Uterus (tissue), 4 donors: ENCODE data around the gene CDH15. TPM values are rescaled to one million over a fixed set of nuclear protein-coding genes. Genes with fewer than 3 reads are reported as not detected.

ENCODE experiments used
- DNase-seq, 2 donors: peaks; one replicate each; pipeline ENCODE4 v3.0.0-alpha.2; 2019 to 2020
- H3K27ac ChIP-seq, 2 donors: fragments of 200-600 bp; sonication (generic); 1 replicate in 1 of 2; 2 replicates in 1 of 2; pipeline ENCODE4 v1.5.1; 2016 to 2018
- H3K27me3 ChIP-seq, 2 donors: fragments of 200-600 bp; sonication (generic); one replicate each; pipeline ENCODE4 v1.5.1; 2018 to 2019; ENCODE audit warnings: control low read depth in 1 of 2
- H3K36me3 ChIP-seq, 2 donors: fragments of 200-600 bp; sonication (generic); one replicate each; pipeline ENCODE4 v1.5.1; 2019; ENCODE audit warnings: control low read depth in 1 of 2
- H3K4me1 ChIP-seq, 2 donors: fragments of 200-600 bp; sonication (generic); one replicate each; pipeline ENCODE4 v1.5.1; 2018 to 2019; ENCODE audit warnings: control low read depth in 1 of 2
- H3K4me3 ChIP-seq, 2 donors: fragments of 200-600 bp; sonication (generic); 1 replicate in 1 of 2; 2 replicates in 1 of 2; pipeline ENCODE4 v1.5.1; 2018 to 2019; ENCODE audit warnings: mild to moderate bottlenecking in 1 of 2
- H3K9me3 ChIP-seq, 2 donors: fragments of 200-600 bp; sonication (generic); one replicate each; pipeline ENCODE4 v1.5.1; 2019; ENCODE audit warnings: control low read depth in 1 of 2
- POLR2A ChIP-seq, 2 donors: fragments of 450-650 bp; IDR thresholded peaks; one replicate each; pipeline ENCODE4 v1.6.1; 2016; ENCODE audit warnings: antibody characterized with exemption in 2 of 2, mild to moderate bottlenecking in 1 of 2, moderate library complexity in 1 of 2
- intact Hi-C: fragments of 100-400 bp; cut with DNase I; formaldehyde crosslinking; loops from one replicate; pipeline ENCODE4 v1.15.1; 2023; ENCODE audit warnings: low total_unique reads
- total RNA-seq, 4 donors: library from RNA; depleted of rRNA in 3 of 4; stranded (reverse); fragments of >200 nt in 3 of 4; gene quantifications; one replicate each; pipeline versions ENCODE4 v1.1.0 to v1.2.4, GENCODE V29; 2014 to 2023
- TF ChIP-seq, protein P1 (sequence below), 4 experiments: fragments of 200-600 bp in 2 of 4; fragments of 450-650 bp in 2 of 4; sonication (generic) in 2 of 4; IDR thresholded peaks; one replicate each; pipeline ENCODE4 v1.5.1; 2016 to 2019; ENCODE audit warnings: antibody characterized with exemption in 4 of 4, mild to moderate bottlenecking in 2 of 4, moderate library complexity in 1 of 4
- donor health status: DM: yes; HTN: yes; CAD: no.

Gene CDH15
- total RNA-seq, 4 donors from 2014 or later = 0.21 TPM; not detected in 3

- TF ChIP-seq POLR2A (IDR thresholded peaks at IDR 0.05) = no peak
- TF ChIP-seq, protein P1, sequence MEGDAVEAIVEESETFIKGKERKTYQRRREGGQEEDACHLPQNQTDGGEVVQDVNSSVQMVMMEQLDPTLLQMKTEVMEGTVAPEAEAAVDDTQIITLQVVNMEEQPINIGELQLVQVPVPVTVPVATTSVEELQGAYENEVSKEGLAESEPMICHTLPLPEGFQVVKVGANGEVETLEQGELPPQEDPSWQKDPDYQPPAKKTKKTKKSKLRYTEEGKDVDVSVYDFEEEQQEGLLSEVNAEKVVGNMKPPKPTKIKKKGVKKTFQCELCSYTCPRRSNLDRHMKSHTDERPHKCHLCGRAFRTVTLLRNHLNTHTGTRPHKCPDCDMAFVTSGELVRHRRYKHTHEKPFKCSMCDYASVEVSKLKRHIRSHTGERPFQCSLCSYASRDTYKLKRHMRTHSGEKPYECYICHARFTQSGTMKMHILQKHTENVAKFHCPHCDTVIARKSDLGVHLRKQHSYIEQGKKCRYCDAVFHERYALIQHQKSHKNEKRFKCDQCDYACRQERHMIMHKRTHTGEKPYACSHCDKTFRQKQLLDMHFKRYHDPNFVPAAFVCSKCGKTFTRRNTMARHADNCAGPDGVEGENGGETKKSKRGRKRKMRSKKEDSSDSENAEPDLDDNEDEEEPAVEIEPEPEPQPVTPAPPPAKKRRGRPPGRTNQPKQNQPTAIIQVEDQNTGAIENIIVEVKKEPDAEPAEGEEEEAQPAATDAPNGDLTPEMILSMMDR (IDR thresholded peaks at IDR 0.05) = no peak
- H3K27ac ChIP-seq = no peak overlapping the region
- no peaks in the 10 kb centered on the region for H3K9me3 ChIP-seq
- intact Hi-C loops = no loop called here
- DNase-seq = no peak
- H3K4me3 ChIP-seq = no peak overlapping the region
- H3K36me3 ChIP-seq = no peaks in the 10 kb centered on the region
- peaks cover 19 to 23% of the 10 kb centered on the region in 2 donors for H3K27me3 ChIP-seq
- no peaks in the 10 kb centered on the region for H3K4me1 ChIP-seq
Measured at GRCh38 chr16:89172171-89172527, 601 bp downstream of the CDH15 start.

GRCh38 chr16:89172528-89173173 lies 1.1 kb downstream of the CDH15 start:
- intact Hi-C loops = no loop called here
- peaks cover 19 to 23% of the 10 kb centered on the region in 2 donors for H3K27me3 ChIP-seq

DNA sequence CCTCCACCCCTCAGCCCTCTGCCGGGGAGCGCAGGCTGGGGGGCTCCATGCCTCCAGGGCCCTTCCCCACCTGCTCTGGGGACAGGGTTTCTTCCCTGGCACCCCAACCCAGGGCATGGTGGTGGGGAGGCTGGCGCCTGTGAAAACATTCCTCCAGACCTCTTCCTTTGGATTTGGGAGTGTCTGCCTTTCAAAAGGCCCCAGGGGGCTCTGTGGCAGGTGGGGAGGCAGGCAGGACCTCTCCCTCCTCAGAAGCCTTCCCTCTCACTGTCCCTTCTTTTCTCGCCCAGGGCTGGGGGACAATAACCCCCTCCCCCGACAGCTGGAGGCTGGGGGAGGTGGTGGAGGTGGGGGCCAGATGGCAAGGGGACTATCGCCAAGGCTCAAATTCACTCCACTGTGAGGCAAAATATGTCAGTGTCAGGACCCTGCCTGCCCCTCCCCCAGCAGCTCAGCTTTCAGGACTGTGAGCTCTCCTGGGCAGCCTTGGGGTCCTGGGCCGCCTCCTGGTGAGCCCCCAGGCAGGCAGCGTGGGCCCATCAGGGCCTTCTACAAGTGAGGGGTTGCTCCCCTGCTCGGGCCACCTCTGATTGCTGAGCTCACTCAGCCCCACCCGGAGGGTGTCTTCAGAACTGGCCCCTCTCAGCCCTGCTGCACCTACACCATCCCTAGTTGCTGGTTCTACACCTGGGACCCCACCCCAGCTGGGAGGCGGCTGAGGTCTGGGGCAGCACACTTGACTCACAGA lies 1.8 kb downstream of the CDH15 start:
- intact Hi-C loops = no loop called here
- H3K4me1 ChIP-seq = no peaks in the 10 kb centered on the region
- H3K36me3 ChIP-seq = no peaks in the 10 kb centered on the region

More at GRCh38 chr16:89172528-89173173, 1.1 kb downstream of the CDH15 start:
- Histone ChIP-seq H3K9me3 (no peaks in the 10 kb centered on the region), H3K36me3 (no peaks in the 10 kb centered on the region), H3K4me1 (no peaks in the 10 kb centered on the region), H3K27ac (no peak overlapping the region), H3K4me3 (no peak overlapping the region)
- no peak for DNase-seq
- TF ChIP-seq, protein P1 (IDR thresholded peaks at IDR 0.05) = no peak
- no peak for TF ChIP-seq POLR2A (IDR thresholded peaks at IDR 0.05)

DNA sequence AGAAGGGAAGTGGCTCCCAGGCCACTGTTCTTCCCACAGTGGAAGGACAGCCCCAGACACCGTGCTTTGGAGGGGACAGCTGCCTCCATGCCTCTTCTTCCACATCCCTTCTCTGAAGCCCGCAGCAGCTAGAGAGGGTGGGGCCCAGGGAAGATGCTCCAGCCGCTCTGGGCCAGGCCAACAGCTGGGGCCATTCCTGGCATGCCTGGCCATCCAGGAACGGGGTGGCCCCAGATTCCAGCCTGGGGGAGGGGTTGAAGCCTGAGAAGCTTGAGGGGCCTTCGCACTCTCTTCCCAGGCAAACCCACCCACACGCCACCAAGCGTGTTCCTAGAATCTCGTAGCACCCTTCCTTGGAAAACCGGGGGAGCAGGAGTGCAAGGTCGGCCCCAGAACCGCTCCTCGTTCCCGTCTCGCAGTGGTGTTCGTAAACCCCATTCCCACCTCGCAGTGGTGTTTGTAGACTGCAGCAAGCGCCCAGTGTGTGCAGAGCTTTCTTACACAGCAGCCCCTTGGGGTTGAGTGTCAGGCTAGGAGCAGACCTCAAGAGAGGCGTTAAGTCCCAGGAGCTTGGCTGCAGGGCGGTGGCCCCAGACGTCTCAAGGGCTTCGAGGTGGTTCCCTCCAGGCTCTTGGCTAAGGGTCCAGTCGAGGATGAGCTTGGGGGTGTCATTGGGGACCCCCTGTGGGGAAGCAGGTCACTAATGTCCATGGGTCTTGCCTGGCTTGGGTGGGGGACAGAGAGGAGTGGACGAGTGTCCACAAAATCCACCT lies 2.7 kb downstream of the CDH15 start:
- H3K27ac ChIP-seq = no peak overlapping the region
- no peaks in the 10 kb centered on the region for H3K9me3 ChIP-seq
- TF ChIP-seq, protein P1 (IDR thresholded peaks at IDR 0.05) = no peak
- TF ChIP-seq POLR2A (IDR thresholded peaks at IDR 0.05) = no peak
- no peak for DNase-seq
- intact Hi-C loops = no loop called here
- H3K27me3 ChIP-seq = peaks cover 13 to 21% of the 10 kb centered on the region in 2 donors
- no peak overlapping the region for H3K4me3 ChIP-seq
- H3K4me1 ChIP-seq = no peaks in the 10 kb centered on the region
- H3K36me3 ChIP-seq = no peaks in the 10 kb centered on the region

More for the DNA sequence above, 1.8 kb downstream of the CDH15 start:
- no peak overlapping the region for H3K27ac ChIP-seq
- DNase-seq = no peak
- H3K9me3 ChIP-seq = no peaks in the 10 kb centered on the region
- TF ChIP-seq POLR2A (IDR thresholded peaks at IDR 0.05) = no peak
- TF ChIP-seq, protein P1 (IDR thresholded peaks at IDR 0.05) = no peak
- H3K27me3 ChIP-seq = peaks cover 19 to 23% of the 10 kb centered on the region in 2 donors
- no peak overlapping the region for H3K4me3 ChIP-seq
